Measurements from ENCODE around the gene SERPINI1. TPM values are rescaled to one million over a fixed set of nuclear protein-coding genes. Genes with fewer than 3 reads are reported as not detected.

Gene SERPINI1
- total RNA-seq, 1 donor from 2014 or later: 15.5 TPM

GRCh38 chr3:167723872-167724271 is 11.6 kb upstream of the SERPINI1 start:
- no peaks in the 10 kb centered on the region for H3K9me3 Mint-ChIP-seq (ENCODE audit: unreplicated experiment)
- H3K4me3 Mint-ChIP-seq (ENCODE audit: unreplicated experiment): peak overlapping the region; percentile 47
- H3K27me3 Mint-ChIP-seq (ENCODE audit: unreplicated experiment): peaks cover 2% of the 10 kb centered on the region
- peaks cover 1% of the 10 kb centered on the region for H3K36me3 Mint-ChIP-seq (ENCODE audit: low read depth, unreplicated experiment)
- H3K4me1 Mint-ChIP-seq (ENCODE audit: unreplicated experiment): peaks cover 38% of the 10 kb centered on the region
- no peak for TF ChIP-seq CTCF (IDR thresholded peaks at IDR 0.05; ENCODE audit: unreplicated experiment)
- DNase-seq (ENCODE audit: low spot score): no peak
- peak overlapping the region; percentile 94 for H3K27ac Mint-ChIP-seq (ENCODE audit: unreplicated experiment)

- peak overlapping the region; percentile 39 for H3K27ac Mint-ChIP-seq (ENCODE audit: unreplicated experiment)
These were observed 7.3 kb upstream of the SERPINI1 start for GRCh38 chr3:167728176-167728575.

GRCh38 chr3:167728632-167729323 is 6.7 kb upstream of the SERPINI1 start:
- no peak overlapping the region for H3K4me3 Mint-ChIP-seq (ENCODE audit: unreplicated experiment)
- TF ChIP-seq CTCF (IDR thresholded peaks at IDR 0.05; ENCODE audit: unreplicated experiment): no peak
- H3K9me3 Mint-ChIP-seq (ENCODE audit: unreplicated experiment): no peaks in the 10 kb centered on the region
- H3K27ac Mint-ChIP-seq (ENCODE audit: unreplicated experiment): no peak overlapping the region
- no peak for DNase-seq (ENCODE audit: low spot score)
- H3K27me3 Mint-ChIP-seq (ENCODE audit: unreplicated experiment): peaks cover 2% of the 10 kb centered on the region
- peaks cover 43% of the 10 kb centered on the region for H3K4me1 Mint-ChIP-seq (ENCODE audit: unreplicated experiment)
- H3K36me3 Mint-ChIP-seq (ENCODE audit: low read depth, unreplicated experiment): peaks cover 3% of the 10 kb centered on the region

More at GRCh38 chr3:167728176-167728575, 7.3 kb upstream of the SERPINI1 start:
- Mint-ChIP-seq H3K9me3 (ENCODE audit: unreplicated experiment) (no peaks in the 10 kb centered on the region), H3K4me3 (ENCODE audit: unreplicated experiment) (no peak overlapping the region), H3K36me3 (ENCODE audit: low read depth, unreplicated experiment) (peaks cover 3% of the 10 kb centered on the region), H3K4me1 (ENCODE audit: unreplicated experiment) (peaks cover 46% of the 10 kb centered on the region), H3K27me3 (ENCODE audit: unreplicated experiment) (peaks cover 2% of the 10 kb centered on the region)
- no peak for TF ChIP-seq CTCF (IDR thresholded peaks at IDR 0.05; ENCODE audit: unreplicated experiment)
- DNase-seq (ENCODE audit: low spot score): no peak

GRCh38 chr3:167729591-167729990 is 5.9 kb upstream of the SERPINI1 start:
- Mint-ChIP-seq H3K4me1 (ENCODE audit: unreplicated experiment) (peaks cover 35% of the 10 kb centered on the region), H3K4me3 (ENCODE audit: unreplicated experiment) (no peak overlapping the region), H3K9me3 (ENCODE audit: unreplicated experiment) (no peaks in the 10 kb centered on the region), H3K27me3 (ENCODE audit: unreplicated experiment) (peaks cover 2% of the 10 kb centered on the region), H3K27ac (ENCODE audit: unreplicated experiment) (no peak overlapping the region), H3K36me3 (ENCODE audit: low read depth, unreplicated experiment) (peaks cover 3% of the 10 kb centered on the region)
- TF ChIP-seq CTCF (IDR thresholded peaks at IDR 0.05; ENCODE audit: unreplicated experiment): no peak
- no peak for DNase-seq (ENCODE audit: low spot score)

GRCh38 chr3:167731393-167731792 is 4.1 kb upstream of the SERPINI1 start:
- no peak for DNase-seq (ENCODE audit: low spot score)
- Mint-ChIP-seq H3K4me1 (ENCODE audit: unreplicated experiment) (peaks cover 35% of the 10 kb centered on the region), H3K27ac (ENCODE audit: unreplicated experiment) (peak overlapping the region; percentile 21), H3K36me3 (ENCODE audit: low read depth, unreplicated experiment) (peaks cover 3% of the 10 kb centered on the region), H3K27me3 (ENCODE audit: unreplicated experiment) (no peaks in the 10 kb centered on the region), H3K4me3 (ENCODE audit: unreplicated experiment) (peak overlapping the region; percentile 68), H3K9me3 (ENCODE audit: unreplicated experiment) (no peaks in the 10 kb centered on the region)
- no peak for TF ChIP-seq CTCF (IDR thresholded peaks at IDR 0.05; ENCODE audit: unreplicated experiment)
